HG03103 (cell line): Measurements from ENCODE around the gene CNN1.
A peak's percentile ranks its signal among the peaks of the same experiment; 100 is the strongest.
"Not testable (repeated sequence)": the region's sequence is repeated elsewhere in the genome, so short reads cannot be mapped to it uniquely, and the experiment has no call there.

ENCODE experiments used
- ATAC-seq: cut with Tn5 transposase; IDR thresholded peaks from one replicate; pipeline ENCODE4 v1.9.1; 2021; ENCODE audit warnings: low read depth; ENCODE audit not compliant: unreplicated experiment

CNN1 gene

DNA sequence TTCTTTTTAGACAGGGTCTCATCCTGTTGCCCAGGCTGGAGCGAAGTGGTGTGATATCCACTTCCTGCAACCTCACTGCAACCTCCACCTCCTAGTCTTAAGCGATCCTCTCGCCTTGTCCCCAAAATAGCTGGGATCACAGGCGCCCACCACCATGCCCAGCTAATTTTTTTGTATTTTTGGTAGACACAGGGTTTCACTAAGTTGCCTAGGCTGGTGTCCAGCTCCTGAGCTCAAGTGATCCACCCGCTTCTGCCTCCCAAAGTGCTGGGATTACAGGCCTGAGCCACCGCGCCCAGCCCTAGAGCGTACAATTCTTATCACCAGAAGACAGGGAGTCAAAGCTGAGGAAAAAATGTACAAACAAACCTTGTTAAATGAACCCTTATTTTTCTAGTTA lies 24.9 kb downstream of the CNN1 start:
- ATAC-seq, result no peak

DNA sequence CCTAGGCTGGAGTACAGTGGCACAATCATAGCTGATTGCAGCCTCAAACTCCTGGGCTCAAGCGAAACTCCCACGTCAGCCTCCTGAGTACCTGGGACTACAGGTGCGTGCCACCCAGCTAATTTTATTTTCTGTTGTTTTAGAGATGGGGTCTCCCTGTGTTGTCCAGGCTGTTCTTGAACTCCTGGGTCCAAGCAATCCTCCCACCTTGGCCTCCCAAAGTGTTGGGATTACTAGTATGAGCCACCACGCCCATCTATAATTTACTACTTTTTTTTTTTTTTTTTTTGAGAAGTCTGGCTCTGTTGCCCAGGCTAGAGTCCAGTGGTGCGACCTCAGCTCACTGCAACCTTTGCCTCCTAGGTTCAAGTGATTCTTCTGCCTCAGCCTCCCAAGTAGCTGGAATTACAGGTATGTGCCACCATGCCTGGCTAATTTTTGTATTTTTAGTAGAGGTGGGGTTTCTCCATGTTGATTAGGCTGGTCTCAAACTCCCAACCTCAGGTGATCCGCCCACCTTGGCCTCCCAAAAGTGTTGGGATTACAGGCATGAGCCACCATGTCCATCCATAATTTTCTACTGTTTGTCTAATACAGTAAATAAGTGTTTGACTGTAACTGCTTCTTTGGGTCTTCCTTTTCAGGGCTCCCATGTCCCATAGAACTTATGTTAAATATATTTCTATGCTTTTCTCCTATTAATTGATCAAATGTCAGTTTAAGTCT lies 25.6 kb downstream of the CNN1 start:
- ATAC-seq, result not testable (repeated sequence)

DNA sequence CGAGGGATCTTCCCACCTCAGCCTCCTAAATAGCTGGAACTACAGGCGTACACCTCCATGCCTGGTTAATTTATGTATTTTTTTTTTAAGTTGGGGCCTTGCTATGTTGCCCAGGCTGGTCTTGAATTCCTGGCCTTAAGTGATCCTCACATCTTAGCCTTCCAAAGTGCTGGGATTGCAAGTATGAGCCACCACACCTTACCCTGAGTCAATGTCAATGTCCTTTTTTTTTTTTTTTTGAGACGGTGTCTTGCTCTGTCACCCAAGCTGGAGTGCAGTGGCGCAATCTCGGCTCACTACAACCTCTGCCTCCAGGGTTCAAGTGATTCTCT lies 27.0 kb downstream of the CNN1 start:
- ATAC-seq, result not testable (repeated sequence)

- no peak for ATAC-seq
These were observed 27.5 kb downstream of the CNN1 start for GRCh38 chr19:11566164-11566563.

DNA sequence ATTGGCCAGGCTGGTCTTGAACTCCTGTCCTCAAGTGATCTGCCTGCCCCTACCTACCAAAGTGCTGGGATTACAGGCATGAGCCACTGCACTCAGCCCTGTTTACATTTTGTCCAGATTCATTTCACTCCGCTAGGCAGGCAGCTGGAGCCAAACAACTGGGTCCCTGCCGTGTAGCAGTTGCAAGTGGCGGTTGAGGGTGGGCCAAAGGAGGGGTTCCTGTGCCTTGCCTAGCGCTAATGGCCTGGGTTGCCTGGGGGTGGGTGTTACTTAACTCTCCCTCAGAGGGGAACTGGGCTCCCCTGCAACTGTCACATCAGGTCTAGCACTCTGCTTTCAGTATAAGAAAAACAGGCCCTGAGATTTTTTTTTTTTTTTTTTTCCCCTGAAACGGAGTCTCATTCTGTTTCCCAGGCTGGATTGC lies 31.4 kb downstream of the CNN1 start:
- no peak for ATAC-seq

- ATAC-seq, result not testable (repeated sequence)
These were observed 34.7 kb downstream of the CNN1 start for GRCh38 chr19:11573354-11573753.

DNA sequence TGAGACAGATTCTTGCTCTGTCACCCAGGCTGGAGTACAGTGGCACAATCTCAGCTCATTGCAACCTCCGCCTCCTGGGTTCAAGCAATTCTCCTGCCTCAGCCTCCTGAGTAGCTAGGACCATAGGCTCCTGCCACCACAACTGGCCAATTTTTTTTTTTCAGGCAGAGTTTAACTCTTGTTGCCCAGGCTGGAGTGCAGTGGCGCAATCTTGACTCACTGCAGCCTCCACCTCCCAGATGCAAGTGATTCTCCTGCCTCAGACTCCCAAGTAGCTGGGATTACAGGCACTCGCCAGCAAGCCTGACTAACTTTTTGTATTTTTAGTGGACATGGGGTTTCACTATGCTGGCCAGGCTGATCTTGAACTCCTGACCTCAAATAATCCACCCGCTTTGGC lies 35.1 kb downstream of the CNN1 start:
- not testable (repeated sequence) for ATAC-seq

GRCh38 chr19:11574689-11575088 lies 36.0 kb downstream of the CNN1 start:
- no peak for ATAC-seq

GRCh38 chr19:11576227-11576626 lies 37.6 kb downstream of the CNN1 start:
- ATAC-seq, result no peak

GRCh38 chr19:11577451-11578257 lies 39.0 kb downstream of the CNN1 start, which contains the start of gene ACP5:
TSS of gene ACP5 (minus strand) at chr19:11577645. CDS start at chr19:11577317, 328 bp downstream.
- ATAC-seq, result no peak

DNA sequence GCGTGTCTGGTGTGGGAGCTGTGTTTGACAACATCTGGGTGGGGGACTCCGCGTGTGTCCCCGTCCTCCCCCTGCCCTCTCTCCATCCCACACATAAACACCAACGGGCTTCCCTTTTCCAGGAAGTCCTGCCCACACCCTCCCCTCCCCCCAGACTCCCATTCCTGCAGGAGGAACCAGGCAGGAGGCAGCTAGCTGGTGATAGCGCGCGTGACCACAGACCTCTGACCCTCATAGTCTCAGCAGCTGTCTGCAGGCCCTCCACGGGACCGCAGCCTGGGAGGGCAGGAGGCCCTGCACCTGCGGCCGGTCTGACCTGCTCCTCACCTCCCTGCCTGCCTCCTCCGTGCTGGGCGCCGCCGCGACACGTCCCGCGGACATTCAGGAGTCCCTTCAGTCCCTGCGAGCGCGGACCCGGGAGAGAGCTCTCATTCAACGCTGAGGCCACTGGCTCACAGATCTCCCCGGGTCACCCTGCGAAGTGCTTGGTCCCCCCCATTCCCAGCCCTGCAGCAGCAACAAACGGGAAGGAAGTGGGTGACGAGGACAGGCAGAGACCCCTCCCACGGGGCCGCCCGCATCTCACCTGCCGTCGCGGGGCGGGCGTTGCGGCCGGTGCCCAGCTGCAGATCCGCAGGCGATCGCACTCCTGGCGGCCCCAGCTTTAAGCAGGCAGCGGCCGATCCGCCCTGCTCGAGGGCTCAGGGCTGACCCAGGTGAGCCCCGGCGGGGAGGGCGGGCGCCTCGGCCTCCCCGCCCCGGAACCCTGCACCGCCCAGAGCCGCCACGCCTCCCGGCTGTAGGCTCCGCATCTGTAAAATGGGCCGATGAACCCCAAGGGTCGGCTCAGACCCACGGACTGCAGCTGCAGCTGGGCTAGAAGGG lies 39.8 kb downstream of the CNN1 start:
- no peak for ATAC-seq

DNA sequence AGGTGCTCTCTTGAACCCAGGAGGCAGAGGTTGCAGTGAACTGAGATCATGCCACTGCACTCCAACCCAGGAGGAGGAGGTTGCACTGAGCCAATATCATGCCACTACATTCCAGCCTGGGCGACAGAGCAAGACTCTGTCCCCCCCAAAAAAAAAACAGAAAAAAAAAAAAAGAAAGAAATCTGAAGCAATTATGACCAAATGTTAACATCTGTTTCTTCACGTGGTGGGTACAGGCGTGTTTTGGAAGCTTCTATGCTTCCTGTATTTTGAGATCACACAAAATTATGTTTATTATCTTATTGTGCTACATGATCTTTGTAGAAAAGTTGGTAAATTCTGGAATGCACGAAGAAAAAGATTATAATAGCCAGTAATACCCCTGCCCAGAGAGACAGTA lies 41.5 kb downstream of the CNN1 start:
- ATAC-seq, result no peak

- peak; percentile 56 for ATAC-seq
These were observed 43.1 kb downstream of the CNN1 start for GRCh38 chr19:11581740-11582139.

- ATAC-seq, result no peak
These were observed 47.7 kb downstream of the CNN1 start for GRCh38 chr19:11586331-11586730.

DNA sequence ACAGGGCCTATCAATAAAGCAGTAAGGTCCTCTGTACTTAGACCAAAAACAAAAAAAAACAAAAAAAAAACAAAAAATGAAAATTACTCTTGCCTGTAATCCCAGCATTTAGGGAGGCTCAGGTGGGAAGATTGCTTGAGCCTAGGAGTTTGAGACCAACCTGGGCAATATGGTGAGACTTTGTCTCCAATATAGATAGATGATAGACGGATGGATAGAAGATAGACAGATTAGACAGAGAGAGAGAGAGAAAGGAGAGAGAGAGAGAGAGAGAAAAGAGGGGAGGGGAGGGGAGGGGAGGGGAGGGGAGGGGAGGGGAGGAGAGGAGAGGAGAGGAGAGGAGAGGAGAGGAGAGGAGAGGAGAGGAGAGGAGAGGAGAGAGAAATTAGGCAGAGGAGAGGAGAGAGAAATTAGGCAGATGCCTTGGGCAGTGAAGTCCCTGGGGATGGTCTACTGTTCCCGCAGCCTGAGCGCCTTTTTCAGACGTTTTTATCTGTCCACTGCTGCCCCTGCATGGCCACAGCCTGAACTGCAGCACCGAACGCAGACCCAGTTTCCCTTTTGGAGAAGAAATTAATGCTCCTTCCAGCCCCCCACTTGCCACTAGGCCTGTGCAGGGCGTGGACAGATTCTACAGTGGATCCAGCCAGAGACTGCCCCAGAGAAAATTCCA lies 48.8 kb downstream of the CNN1 start:
- ATAC-seq, result no peak

DNA sequence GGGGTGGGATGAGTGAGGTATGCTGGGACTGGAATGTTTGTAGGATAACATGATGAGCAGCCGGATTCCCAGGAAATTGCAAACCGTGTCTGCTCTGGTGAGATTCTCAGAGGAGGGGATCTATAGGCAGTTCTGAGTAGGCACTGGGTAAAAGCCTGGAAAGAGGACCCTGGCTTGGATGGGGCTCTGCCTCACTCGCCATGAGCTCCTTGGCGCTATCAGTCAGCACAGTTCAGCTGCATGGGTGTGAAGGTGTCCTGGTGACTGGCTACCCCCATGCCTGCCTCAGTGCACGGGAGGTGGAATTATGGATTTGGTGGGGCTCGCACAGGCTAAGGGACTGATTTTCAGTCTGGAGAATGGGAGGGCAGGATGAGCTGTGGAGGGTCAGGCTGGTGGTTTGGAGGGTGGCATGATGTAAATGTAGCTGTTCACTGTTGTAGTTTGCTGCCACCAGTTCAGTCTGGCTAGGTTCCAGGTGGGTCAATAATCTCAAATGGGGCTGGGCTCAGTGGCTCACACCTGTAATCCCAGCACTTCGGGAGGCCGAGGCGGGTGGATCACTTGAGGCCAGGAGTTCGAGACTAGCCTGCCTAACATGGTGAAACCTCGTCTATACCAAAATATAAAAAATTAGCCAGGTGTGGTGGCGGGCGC lies 49.5 kb downstream of the CNN1 start:
- no peak for ATAC-seq

DNA sequence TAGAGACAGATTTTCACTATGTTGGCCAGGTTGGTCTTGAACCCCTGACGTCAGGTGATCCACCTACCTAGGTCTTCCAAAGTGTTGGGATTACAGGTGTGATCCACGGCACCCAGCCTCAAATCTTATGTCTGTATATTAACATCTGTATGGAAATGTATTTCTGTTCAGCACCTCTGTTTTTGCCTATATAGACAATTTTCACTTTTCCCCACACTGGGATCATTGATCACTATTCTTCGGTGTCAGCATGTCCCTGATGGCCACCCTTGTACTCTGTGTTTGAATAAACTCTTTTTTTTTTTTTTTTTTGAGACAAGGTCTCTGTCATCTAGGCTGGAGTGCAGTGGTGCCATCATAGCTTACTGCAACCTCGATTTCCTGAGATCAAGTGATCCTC lies 55.4 kb downstream of the CNN1 start:
- ATAC-seq, result no peak

DNA sequence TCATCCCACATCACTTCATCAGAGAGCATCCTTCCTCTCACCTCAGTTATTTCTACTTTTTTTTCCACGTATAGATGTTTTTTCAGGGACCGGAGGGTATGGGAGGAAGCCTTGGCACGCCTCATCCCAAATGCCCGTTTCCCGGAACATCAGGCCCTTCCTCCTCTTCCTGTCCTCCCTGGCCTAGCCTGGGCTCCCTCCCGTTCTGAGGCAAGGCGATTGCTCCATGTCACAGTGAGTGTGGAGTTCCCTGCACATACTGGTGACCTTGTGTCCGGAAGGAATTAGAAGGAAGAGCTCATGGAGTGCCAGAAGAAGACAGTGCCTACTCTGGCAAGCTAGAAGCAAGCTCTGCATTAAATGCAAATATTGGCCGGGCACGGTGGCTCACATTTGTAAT lies 57.5 kb downstream of the CNN1 start:
- ATAC-seq, result no peak

DNA sequence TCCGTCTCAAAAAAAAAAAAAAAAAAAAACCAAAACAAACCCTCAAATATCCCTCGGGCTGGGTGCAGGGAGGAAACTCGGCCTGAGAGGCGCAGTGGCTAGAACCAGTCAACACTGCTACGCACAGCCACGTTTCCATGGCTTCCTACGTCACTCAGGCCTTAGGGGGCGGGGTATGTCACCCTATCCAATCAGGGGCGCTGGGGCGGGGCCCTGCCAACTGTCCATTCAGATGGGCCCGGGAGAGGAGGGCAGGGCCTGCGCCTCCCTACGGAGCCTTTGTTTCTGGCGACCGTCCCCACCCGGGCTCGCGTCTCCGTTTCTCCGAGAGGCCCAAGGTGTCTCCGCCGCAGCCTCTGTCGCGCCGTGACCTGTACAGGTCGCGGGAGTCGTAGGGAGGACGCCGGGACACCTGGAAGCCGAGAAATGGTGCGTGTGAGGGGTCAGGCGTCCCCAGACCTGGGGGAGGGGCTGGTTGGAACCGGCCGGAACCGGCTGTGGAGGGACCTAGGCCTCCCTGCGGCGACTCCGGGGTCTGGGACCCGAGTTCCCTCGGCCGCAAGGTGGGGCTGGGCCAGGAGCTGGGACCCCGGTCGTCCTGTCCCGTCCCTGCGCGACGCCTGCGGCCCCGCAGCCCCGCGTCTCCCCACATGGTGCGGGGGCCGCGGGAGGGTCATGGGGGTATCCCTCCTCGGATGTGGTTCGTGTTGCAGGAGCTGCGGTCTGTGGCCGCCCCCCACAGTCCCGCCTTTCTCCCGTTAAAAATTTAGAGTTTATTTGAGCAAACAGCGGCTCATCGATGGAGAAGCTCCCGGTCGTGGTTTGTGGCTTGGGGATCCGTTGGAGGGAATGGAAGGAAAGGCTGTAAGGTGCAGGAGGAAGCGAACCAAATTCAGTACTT lies 58.8 kb downstream of the CNN1 start, which contains the start of gene ZNF627:
Gene ZNF627, plus strand, starts transcription at position 282 of the 901 bp plus-strand sequence. Its CDS starts 145 bp downstream, at position 427.
- peak; percentile 97 for ATAC-seq
